Choroid plexus epithelial cell (primary cell): ENCODE results near the gene CMIP.

Source experiments
- DNase-seq: peaks from one replicate; pipeline ENCODE4 v3.0.0-alpha.2; 2010; ENCODE audit warnings: low read depth
- H3K4me3 ChIP-seq: 2 replicates; pipeline ENCODE4 v1.5.1; 2011; ENCODE audit warnings: low read depth, mild to moderate bottlenecking, control low read depth, low read length, moderate library complexity
- CTCF ChIP-seq: conservative IDR thresholded peaks from 2 replicates; pipeline ENCODE4 v1.5.1; 2011; ENCODE audit warnings: low read depth, mild to moderate bottlenecking, control low read depth, inconsistent platforms, low read length, moderate library complexity

CMIP gene

GRCh38 chr16:81536648-81537047, 92.0 kb downstream of the CMIP start:
- TF ChIP-seq CTCF, result no peak
- DNase-seq, result no peak
- H3K4me3 ChIP-seq, result no peak overlapping the region

- peak; percentile 79 for DNase-seq
- no peak overlapping the region for H3K4me3 ChIP-seq
- peak; percentile 34 for TF ChIP-seq CTCF
Observed at GRCh38 chr16:81537721-81538561, 93.3 kb downstream of the CMIP start.

GRCh38 chr16:81539009-81539758, 94.6 kb downstream of the CMIP start:
- DNase-seq, result peak; percentile 78
- TF ChIP-seq CTCF, result no peak
- H3K4me3 ChIP-seq, result no peak overlapping the region

- no peak overlapping the region for H3K4me3 ChIP-seq
Observed at GRCh38 chr16:81539759-81540472, 95.3 kb downstream of the CMIP start.

GRCh38 chr16:81541314-81541713, 96.7 kb downstream of the CMIP start:
- TF ChIP-seq CTCF, result no peak
- DNase-seq, result no peak
- no peak overlapping the region for H3K4me3 ChIP-seq

More at GRCh38 chr16:81539759-81540472, 95.3 kb downstream of the CMIP start:
- TF ChIP-seq CTCF, result no peak
- no peak for DNase-seq

GRCh38 chr16:81542609-81543570, 98.3 kb downstream of the CMIP start:
- peak; percentile 62 for DNase-seq
- no peak overlapping the region for H3K4me3 ChIP-seq
- TF ChIP-seq CTCF, result no peak
